A673 (cell line): ENCODE results near the gene RTP3. TPM values are rescaled to one million over a fixed set of nuclear protein-coding genes. Genes with fewer than 3 reads are reported as not detected.

Experiments used
- BruUV-seq: library from RNA; stranded (reverse); fragments of 400-500 nt; replicated peaks from 2 replicates; lab custom pipeline; 2021; lab: Mats Ljungman, UMichigan
- CTCF ChIA-PET: fragments of 300-600 bp; sonication (Branson Sonifier 250); formaldehyde crosslinking; loops from one replicate; lab custom pipeline; 2022; ENCODE audit warnings: antibody characterized with exemption; lab: Charles Lee
- POLR2A ChIA-PET: fragments of 300-600 bp; sonication (Branson Sonifier 250); formaldehyde crosslinking; loops from one replicate; lab custom pipeline; 2022; ENCODE audit warnings: antibody characterized with exemption; ENCODE audit not compliant: low non-redundant PET; lab: Charles Lee
- DNase-seq: peaks from one replicate; pipeline ENCODE4 v3.0.0-alpha.2; 2015; ENCODE audit warnings: low spot score
- H3K27ac ChIP-seq: fragments of 200-600 bp; sonication (generic); 2 replicates; pipeline ENCODE4 v1.5.1; 2016; ENCODE audit warnings: mixed run types, low read depth, mild to moderate bottlenecking, mixed read lengths, antibody characterized with exemption, low read length; ENCODE audit not compliant: poor library complexity, severe bottlenecking
- H3K27me3 ChIP-seq: fragments of 200-600 bp; sonication (generic); replicated peaks from 2 replicates; pipeline ENCODE4 v1.6.1; 2017; ENCODE audit warnings: mixed run types, low read depth, mild to moderate bottlenecking, mixed read lengths, antibody characterized with exemption, low read length; ENCODE audit not compliant: insufficient read depth, poor library complexity
- H3K36me3 ChIP-seq: fragments of 200-600 bp; sonication (generic); 2 replicates; pipeline ENCODE4 v1.6.1; 2016; ENCODE audit warnings: mixed run types, mild to moderate bottlenecking, mixed read lengths, antibody characterized with exemption, low read length; ENCODE audit not compliant: insufficient read depth, poor library complexity, severe bottlenecking
- H3K4me1 ChIP-seq: fragments of 200-600 bp; sonication (generic); 2 replicates; pipeline ENCODE4 v1.6.1; 2017; ENCODE audit warnings: mixed run types, mild to moderate bottlenecking, mixed read lengths, antibody characterized with exemption, low read length; ENCODE audit not compliant: insufficient read depth, poor library complexity, severe bottlenecking
- H3K4me3 ChIP-seq: fragments of 200-600 bp; sonication (generic); 2 replicates; pipeline ENCODE4 v1.5.1; 2016; ENCODE audit warnings: low read depth, mixed run types, mild to moderate bottlenecking, mixed read lengths, low read length; ENCODE audit not compliant: poor library complexity, severe bottlenecking
- H3K9me3 ChIP-seq: fragments of 200-600 bp; sonication (generic); 2 replicates; pipeline ENCODE4 v1.6.1; 2016; ENCODE audit warnings: mixed run types, low read depth, mild to moderate bottlenecking, mixed read lengths, antibody characterized with exemption, low read length; ENCODE audit not compliant: poor library complexity, severe bottlenecking
- EZH2 ChIP-seq: fragments of 200-600 bp; sonication (generic); IDR thresholded peaks from 2 replicates; pipeline ENCODE4 v1.6.1; 2017; ENCODE audit warnings: borderline replicate concordance, low read depth, mild to moderate bottlenecking, mixed read lengths, antibody characterized with exemption, low read length; ENCODE audit not compliant: poor library complexity, severe bottlenecking
- intact Hi-C: fragments of 100-400 bp; cut with micrococcal nuclease; formaldehyde crosslinking; loops from one replicate; pipeline ENCODE4 v1.10.0; 2022; ENCODE audit not compliant: unreplicated experiment
- total RNA-seq: library from RNA; stranded (reverse); gene quantifications from 2 replicates; pipeline ENCODE4 v1.2.3, GENCODE V29; 2021
- TF ChIP-seq, protein P1 (sequence below): fragments of 300-800, 200-600 bp; sonication (generic); conservative IDR thresholded peaks from 2 replicates; pipeline ENCODE4 v1.5.1; 2017; ENCODE audit warnings: low read depth, mild to moderate bottlenecking, antibody characterized with exemption, low read length, moderate library complexity, mixed read lengths

Gene RTP3
- total RNA-seq, 1 experiment from 2014 or later, result not detected

GRCh38 chr3:46466871-46467403 is 30.8 kb upstream of the RTP3 start:
- Histone ChIP-seq H3K27me3 (no peaks in the 10 kb centered on the region), H3K4me1 (no peaks in the 10 kb centered on the region), H3K9me3 (no peaks in the 10 kb centered on the region), H3K4me3 (no peak overlapping the region), H3K36me3 (no peaks in the 10 kb centered on the region), H3K27ac (no peak overlapping the region)
- POLR2A ChIA-PET, result no interaction called here
- intact Hi-C loops, result no loop called here
- no TSS peak for BruUV-seq
- CTCF ChIA-PET, result no interaction called here
- TF ChIP-seq, protein P1, sequence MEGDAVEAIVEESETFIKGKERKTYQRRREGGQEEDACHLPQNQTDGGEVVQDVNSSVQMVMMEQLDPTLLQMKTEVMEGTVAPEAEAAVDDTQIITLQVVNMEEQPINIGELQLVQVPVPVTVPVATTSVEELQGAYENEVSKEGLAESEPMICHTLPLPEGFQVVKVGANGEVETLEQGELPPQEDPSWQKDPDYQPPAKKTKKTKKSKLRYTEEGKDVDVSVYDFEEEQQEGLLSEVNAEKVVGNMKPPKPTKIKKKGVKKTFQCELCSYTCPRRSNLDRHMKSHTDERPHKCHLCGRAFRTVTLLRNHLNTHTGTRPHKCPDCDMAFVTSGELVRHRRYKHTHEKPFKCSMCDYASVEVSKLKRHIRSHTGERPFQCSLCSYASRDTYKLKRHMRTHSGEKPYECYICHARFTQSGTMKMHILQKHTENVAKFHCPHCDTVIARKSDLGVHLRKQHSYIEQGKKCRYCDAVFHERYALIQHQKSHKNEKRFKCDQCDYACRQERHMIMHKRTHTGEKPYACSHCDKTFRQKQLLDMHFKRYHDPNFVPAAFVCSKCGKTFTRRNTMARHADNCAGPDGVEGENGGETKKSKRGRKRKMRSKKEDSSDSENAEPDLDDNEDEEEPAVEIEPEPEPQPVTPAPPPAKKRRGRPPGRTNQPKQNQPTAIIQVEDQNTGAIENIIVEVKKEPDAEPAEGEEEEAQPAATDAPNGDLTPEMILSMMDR, result no peak
- no peak for TF ChIP-seq EZH2
- DNase-seq, result no peak

DNA sequence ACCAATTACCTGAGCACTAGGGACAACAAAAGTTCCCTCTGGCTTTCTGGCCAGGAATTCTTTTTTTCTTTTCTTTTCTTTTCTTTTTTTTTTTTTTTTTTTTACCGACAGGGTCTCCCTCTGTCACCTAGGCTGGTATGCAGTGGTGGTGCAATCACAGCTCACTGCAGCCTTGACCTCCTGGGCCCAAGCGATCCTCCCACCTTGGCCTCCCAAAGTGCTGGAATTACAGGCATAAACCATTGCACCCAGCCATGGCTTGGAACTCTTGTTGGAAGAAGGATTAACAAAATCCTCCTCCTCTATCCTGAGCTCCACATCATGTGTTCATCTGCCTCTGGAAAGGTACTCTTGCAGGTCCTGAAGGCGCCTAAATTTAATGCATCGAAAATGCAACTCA is 30.2 kb upstream of the RTP3 start:
- no peak overlapping the region for H3K27ac ChIP-seq
- POLR2A ChIA-PET, result no interaction called here
- BruUV-seq, result no TSS peak
- H3K4me1 ChIP-seq, result no peaks in the 10 kb centered on the region
- DNase-seq, result no peak
- CTCF ChIA-PET, result no interaction called here
- H3K27me3 ChIP-seq, result no peaks in the 10 kb centered on the region
- TF ChIP-seq, protein P1, result no peak
- TF ChIP-seq EZH2, result no peak
- no peak overlapping the region for H3K4me3 ChIP-seq
- intact Hi-C loops, result no loop called here
- H3K36me3 ChIP-seq, result no peaks in the 10 kb centered on the region
- H3K9me3 ChIP-seq, result no peaks in the 10 kb centered on the region

GRCh38 chr3:46468753-46469600 is 28.8 kb upstream of the RTP3 start:
- no TSS peak for BruUV-seq
- Histone ChIP-seq H3K4me1 (no peaks in the 10 kb centered on the region), H3K27me3 (no peaks in the 10 kb centered on the region), H3K27ac (no peak overlapping the region), H3K4me3 (no peak overlapping the region), H3K9me3 (no peaks in the 10 kb centered on the region), H3K36me3 (no peaks in the 10 kb centered on the region)
- TF ChIP-seq, protein P1, result no peak
- TF ChIP-seq EZH2, result no peak
- ChIA-PET POLR2A (no interaction called here), CTCF (no interaction called here)
- intact Hi-C loops, result no loop called here
- DNase-seq, result no peak
